CD4-positive, alpha-beta T cell (primary cell): ENCODE measurements around the gene SWAP70. TPM values are rescaled to one million over a fixed set of nuclear protein-coding genes. Genes with fewer than 3 reads are reported as not detected.
"Not testable (repeated sequence)": the region's sequence is repeated elsewhere in the genome, so short reads cannot be mapped to it uniquely, and the experiment has no call there.

Source experiments
- ATAC-seq: fragments of 200-7000 bp; cut with Tn5 transposase; one replicate; pipeline ENCODE4 v1.10.0; 2022; ENCODE audit warnings: mild to moderate bottlenecking; ENCODE audit not compliant: poor library complexity
- CTCF ChIA-PET: fragments of 350-600 bp; sonication (Branson Sonifier 250); formaldehyde crosslinking; loops from one replicate; lab custom pipeline; 2021; ENCODE audit warnings: antibody characterized with exemption, inconsistent platforms; lab: Charles Lee
- POLR2A ChIA-PET: fragments of 350-600 bp; sonication (Branson Sonifier 250); formaldehyde crosslinking; loops from one replicate; lab custom pipeline; 2021; ENCODE audit warnings: antibody characterized with exemption, inconsistent platforms; lab: Charles Lee
- DNase-seq, 14 experiments: peaks; one replicate each; pipeline ENCODE4 v3.0.0-alpha.2; 2013 to 2020; ENCODE audit warnings: mixed read lengths in 2 of 14
- H3K27ac ChIP-seq, 2 donors: one replicate each; pipeline versions ENCODE4 v1.5.1 to v1.7.0; 2013; ENCODE audit warnings: low read length in 2 of 2, low read depth in 1 of 2, mild to moderate bottlenecking in 1 of 2
- H3K27me3 ChIP-seq, 2 experiments: 1 replicate in 1 of 2; 2 replicates in 1 of 2; pipeline versions ENCODE4 v1.6.1 to v1.7.0; 2013; ENCODE audit warnings: low read length in 2 of 2, control low read depth in 1 of 2, mild to moderate bottlenecking in 1 of 2, moderate library complexity in 1 of 2; ENCODE audit not compliant: insufficient read depth in 2 of 2, control insufficient read depth in 1 of 2
- H3K36me3 ChIP-seq: one replicate; pipeline ENCODE4 v1.6.1; 2013; ENCODE audit warnings: low read length, control low read depth; ENCODE audit not compliant: insufficient read depth
- H3K4me1 ChIP-seq: one replicate; pipeline ENCODE4 v1.6.1; 2013; ENCODE audit warnings: low read length, control low read depth; ENCODE audit not compliant: insufficient read depth
- H3K4me3 ChIP-seq: one replicate; pipeline ENCODE4 v1.5.1; 2013; ENCODE audit warnings: mild to moderate bottlenecking, low read length, moderate library complexity
- H3K9me3 ChIP-seq, 2 experiments: 1 replicate in 1 of 2; 2 replicates in 1 of 2; pipeline versions ENCODE4 v1.6.1 to v1.7.0; 2013; ENCODE audit warnings: low read length in 2 of 2, mild to moderate bottlenecking in 2 of 2, control low read depth in 1 of 2, moderate library complexity in 1 of 2; ENCODE audit not compliant: control insufficient read depth in 1 of 2, insufficient read depth in 1 of 2
- H3K27ac Mint-ChIP-seq: one replicate; pipeline ENCODE4 v1.8.0; 2020; ENCODE audit warnings: mixed read lengths
- H3K27me3 Mint-ChIP-seq: one replicate; pipeline ENCODE4 v1.8.0; 2021; ENCODE audit warnings: mixed read lengths
- H3K36me3 Mint-ChIP-seq: one replicate; pipeline ENCODE4 v1.8.0; 2021; ENCODE audit warnings: low read depth, mixed read lengths
- H3K4me1 Mint-ChIP-seq: one replicate; pipeline ENCODE4 v1.8.0; 2021; ENCODE audit warnings: low read depth, mixed read lengths
- H3K4me3 Mint-ChIP-seq: one replicate; pipeline ENCODE4 v1.8.0; 2020; ENCODE audit warnings: mild to moderate bottlenecking, mixed read lengths
- H3K9me3 Mint-ChIP-seq: one replicate; pipeline ENCODE4 v1.8.0; 2020; ENCODE audit warnings: mixed read lengths
- intact Hi-C, 2 experiments: fragments of 100-400 bp; cut with DNase I in 1 of 2; cut with micrococcal nuclease in 1 of 2; formaldehyde crosslinking; loops; one replicate each; pipeline versions ENCODE4 v1.15.1 to v1.9.0; 2023 to 2025; cut with DNase I, micrococcal nuclease
- total RNA-seq, 174 experiments: library from RNA in 2 of 174; stranded (reverse) in 2 of 174; gene quantifications; one replicate each; pipeline ENCODE4 v1.2.3 and lab custom pipeline; 2021 to 2026
- TF ChIP-seq, protein P1 (sequence below): fragments of 200-600 bp; IDR thresholded peaks from one replicate; pipeline ENCODE4 v1.8.0; 2022; ENCODE audit warnings: antibody characterized with exemption, mild to moderate bottlenecking

SWAP70 gene
- total RNA-seq, 2 experiments from 2014 or later: 4.0 to 4.1 TPM

DNA sequence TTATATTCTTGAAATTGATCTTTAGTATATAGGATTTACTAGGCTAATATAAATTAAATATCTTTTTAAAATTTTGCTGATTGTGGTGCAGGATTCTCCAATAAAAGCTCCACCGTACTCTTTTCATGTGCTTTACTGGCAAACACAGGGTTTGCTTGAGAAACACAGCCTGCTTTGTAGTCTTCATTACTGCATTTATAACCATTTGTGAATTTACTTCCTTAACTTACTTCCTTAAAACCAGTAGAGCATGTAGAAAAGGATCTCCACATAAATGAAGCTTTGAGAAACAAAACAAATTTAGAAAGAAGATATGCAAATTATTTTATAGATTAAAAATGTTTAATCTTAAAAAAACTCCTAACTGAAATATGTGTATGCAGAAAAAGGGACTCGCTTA lies 28.8 kb downstream of the SWAP70 start:
- no peak for ATAC-seq
- no peaks in the 10 kb centered on the region for H3K27me3 ChIP-seq
- no peaks in the 10 kb centered on the region for H3K36me3 ChIP-seq
- Mint-ChIP-seq H3K4me1 (no peaks in the 10 kb centered on the region), H3K36me3 (peaks cover 9% of the 10 kb centered on the region), H3K4me3 (no peak overlapping the region), H3K27ac (no peak overlapping the region), H3K27me3 (no peaks in the 10 kb centered on the region), H3K9me3 (no peaks in the 10 kb centered on the region)
- intact Hi-C loops: no loop called here
- POLR2A ChIA-PET: no interaction called here
- CTCF ChIA-PET: interaction anchor here (0.6 kb wide), 1 partner anchor 21 kb away, joined by 5 read pairs; no protein-coding TSS in a partner anchor
- TF ChIP-seq, protein P1, sequence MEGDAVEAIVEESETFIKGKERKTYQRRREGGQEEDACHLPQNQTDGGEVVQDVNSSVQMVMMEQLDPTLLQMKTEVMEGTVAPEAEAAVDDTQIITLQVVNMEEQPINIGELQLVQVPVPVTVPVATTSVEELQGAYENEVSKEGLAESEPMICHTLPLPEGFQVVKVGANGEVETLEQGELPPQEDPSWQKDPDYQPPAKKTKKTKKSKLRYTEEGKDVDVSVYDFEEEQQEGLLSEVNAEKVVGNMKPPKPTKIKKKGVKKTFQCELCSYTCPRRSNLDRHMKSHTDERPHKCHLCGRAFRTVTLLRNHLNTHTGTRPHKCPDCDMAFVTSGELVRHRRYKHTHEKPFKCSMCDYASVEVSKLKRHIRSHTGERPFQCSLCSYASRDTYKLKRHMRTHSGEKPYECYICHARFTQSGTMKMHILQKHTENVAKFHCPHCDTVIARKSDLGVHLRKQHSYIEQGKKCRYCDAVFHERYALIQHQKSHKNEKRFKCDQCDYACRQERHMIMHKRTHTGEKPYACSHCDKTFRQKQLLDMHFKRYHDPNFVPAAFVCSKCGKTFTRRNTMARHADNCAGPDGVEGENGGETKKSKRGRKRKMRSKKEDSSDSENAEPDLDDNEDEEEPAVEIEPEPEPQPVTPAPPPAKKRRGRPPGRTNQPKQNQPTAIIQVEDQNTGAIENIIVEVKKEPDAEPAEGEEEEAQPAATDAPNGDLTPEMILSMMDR: no peak
- no peak overlapping the region for H3K27ac ChIP-seq
- no peak overlapping the region for H3K4me3 ChIP-seq
- no peaks in the 10 kb centered on the region for H3K4me1 ChIP-seq
- H3K9me3 ChIP-seq: no peaks in the 10 kb centered on the region
- no peak for DNase-seq

DNA sequence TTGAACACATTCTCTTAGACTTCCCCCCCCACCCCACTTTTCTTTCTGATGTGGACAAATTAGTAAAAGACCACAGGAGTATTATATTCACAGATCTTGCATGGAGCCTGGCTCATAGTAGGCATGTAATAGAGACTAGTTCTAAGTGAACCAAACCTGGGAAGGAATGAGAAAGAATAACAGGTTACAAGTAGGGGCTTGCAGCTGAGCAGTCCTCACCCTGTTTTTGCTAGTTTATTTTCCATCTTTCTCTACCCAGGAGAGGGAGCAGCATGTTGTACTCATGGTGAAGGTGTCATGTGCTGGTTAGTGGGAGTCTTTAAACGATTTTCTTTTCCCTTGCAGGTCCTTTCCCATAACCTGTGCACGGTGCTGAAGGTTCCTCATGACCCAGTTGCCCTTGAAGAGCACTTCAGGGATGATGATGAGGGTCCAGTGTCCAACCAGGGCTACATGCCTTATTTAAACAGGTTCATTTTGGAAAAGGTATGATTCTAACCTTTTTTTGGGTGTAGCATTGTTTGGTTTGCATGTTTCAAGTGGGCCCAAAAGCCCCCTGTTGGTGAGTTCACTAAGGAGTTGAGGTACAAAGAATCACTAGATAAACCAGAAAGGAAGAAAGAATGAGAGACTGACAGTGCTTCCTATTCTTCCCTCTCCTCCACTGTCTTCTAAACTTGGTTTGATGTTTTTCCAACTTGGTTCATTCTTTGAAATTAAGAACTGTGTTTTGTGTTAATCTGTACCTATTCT lies 30.1 kb downstream of the SWAP70 start:
- intact Hi-C loops: no loop called here
- no peak overlapping the region for H3K27ac ChIP-seq
- Mint-ChIP-seq H3K4me3 (no peak overlapping the region), H3K36me3 (peaks cover 9% of the 10 kb centered on the region), H3K27ac (no peak overlapping the region), H3K27me3 (no peaks in the 10 kb centered on the region), H3K4me1 (no peaks in the 10 kb centered on the region), H3K9me3 (no peaks in the 10 kb centered on the region)
- H3K4me1 ChIP-seq: no peaks in the 10 kb centered on the region
- TF ChIP-seq, protein P1: no peak
- no peak overlapping the region for H3K4me3 ChIP-seq
- no peak for DNase-seq
- H3K36me3 ChIP-seq: no peaks in the 10 kb centered on the region
- H3K9me3 ChIP-seq: no peaks in the 10 kb centered on the region
- POLR2A ChIA-PET: no interaction called here
- CTCF ChIA-PET: no interaction called here
- H3K27me3 ChIP-seq: no peaks in the 10 kb centered on the region
- ATAC-seq: no peak

DNA sequence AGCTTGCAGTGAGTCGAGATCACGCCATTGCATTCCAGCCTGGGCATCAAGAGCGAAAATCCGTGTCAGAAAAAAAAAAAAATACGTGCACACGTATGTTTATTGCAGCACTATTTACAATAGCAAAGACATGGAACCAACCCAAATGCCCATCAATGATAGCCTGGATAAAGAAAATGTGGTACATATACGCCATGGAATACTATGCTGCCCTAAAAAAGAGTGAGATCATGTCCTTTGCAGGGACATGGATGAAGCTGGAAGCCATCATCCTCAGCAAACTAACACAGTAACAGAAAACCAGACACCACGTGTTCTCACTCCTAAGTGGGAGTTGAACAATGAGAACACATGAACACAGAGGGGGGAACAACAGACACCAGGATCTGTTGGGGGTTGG lies 31.4 kb downstream of the SWAP70 start:
- H3K4me3 ChIP-seq, H3K9me3 Mint-ChIP-seq, H3K4me3 Mint-ChIP-seq, H3K27ac Mint-ChIP-seq, H3K27me3 Mint-ChIP-seq, ATAC-seq, H3K27ac ChIP-seq, H3K36me3 Mint-ChIP-seq, POLR2A ChIA-PET, CTCF ChIA-PET, H3K4me1 Mint-ChIP-seq, intact Hi-C loops, H3K9me3 ChIP-seq, H3K36me3 ChIP-seq, DNase-seq, H3K27me3 ChIP-seq, H3K4me1 ChIP-seq: not testable (repeated sequence)

DNA sequence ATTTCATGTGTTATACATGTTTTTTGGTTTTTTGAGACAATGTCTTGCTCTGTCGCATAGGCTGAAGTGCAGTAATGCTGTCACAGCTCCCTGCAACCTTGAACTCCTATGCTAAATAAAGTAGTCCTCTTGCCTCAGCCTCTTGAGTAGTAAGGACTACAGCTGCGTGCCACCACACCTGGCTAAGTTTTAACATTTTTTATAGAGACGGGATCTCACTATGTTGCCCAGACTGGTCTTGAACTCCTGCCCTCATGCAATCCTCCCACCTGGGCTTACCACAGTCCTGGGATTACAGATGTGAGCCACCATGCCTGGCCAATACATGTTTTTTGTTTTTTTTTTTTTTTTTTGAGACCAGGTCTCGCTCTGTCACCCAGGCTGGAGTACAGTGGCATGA lies 33.9 kb downstream of the SWAP70 start:
- Histone ChIP-seq H3K27me3 (no peaks in the 10 kb centered on the region), H3K4me1 (peaks cover 5% of the 10 kb centered on the region), H3K4me3 (no peak overlapping the region), H3K27ac (no peak overlapping the region), H3K9me3 (no peaks in the 10 kb centered on the region), H3K36me3 (no peaks in the 10 kb centered on the region)
- ATAC-seq: no peak
- DNase-seq: no peak
- Mint-ChIP-seq H3K27me3 (no peaks in the 10 kb centered on the region), H3K27ac (no peak overlapping the region), H3K36me3 (peaks cover 9% of the 10 kb centered on the region), H3K4me1 (peaks cover 22% of the 10 kb centered on the region), H3K4me3 (no peak overlapping the region), H3K9me3 (no peaks in the 10 kb centered on the region)
- TF ChIP-seq, protein P1: no peak
- ChIA-PET POLR2A (no interaction called here), CTCF (no interaction called here)
- intact Hi-C loops: no loop called here
